Body of pancreas (tissue), 4 donors: ENCODE results near the gene EIF3K.

Source experiments
- CTCF ChIP-seq, 7 experiments: fragments of 450-650 bp in 4 of 7; fragments of 200-600 bp in 3 of 7; sonication (generic) in 3 of 7; IDR thresholded peaks; one replicate each; pipeline ENCODE4 v1.5.1; 2016 to 2019; ENCODE audit warnings: antibody characterized with exemption in 7 of 7
- POLR2A ChIP-seq, 3 donors: fragments of 450-650 bp; IDR thresholded peaks; one replicate each; pipeline ENCODE4 v1.6.1; 2016; ENCODE audit warnings: antibody characterized with exemption in 3 of 3, mild to moderate bottlenecking in 2 of 3

DNA sequence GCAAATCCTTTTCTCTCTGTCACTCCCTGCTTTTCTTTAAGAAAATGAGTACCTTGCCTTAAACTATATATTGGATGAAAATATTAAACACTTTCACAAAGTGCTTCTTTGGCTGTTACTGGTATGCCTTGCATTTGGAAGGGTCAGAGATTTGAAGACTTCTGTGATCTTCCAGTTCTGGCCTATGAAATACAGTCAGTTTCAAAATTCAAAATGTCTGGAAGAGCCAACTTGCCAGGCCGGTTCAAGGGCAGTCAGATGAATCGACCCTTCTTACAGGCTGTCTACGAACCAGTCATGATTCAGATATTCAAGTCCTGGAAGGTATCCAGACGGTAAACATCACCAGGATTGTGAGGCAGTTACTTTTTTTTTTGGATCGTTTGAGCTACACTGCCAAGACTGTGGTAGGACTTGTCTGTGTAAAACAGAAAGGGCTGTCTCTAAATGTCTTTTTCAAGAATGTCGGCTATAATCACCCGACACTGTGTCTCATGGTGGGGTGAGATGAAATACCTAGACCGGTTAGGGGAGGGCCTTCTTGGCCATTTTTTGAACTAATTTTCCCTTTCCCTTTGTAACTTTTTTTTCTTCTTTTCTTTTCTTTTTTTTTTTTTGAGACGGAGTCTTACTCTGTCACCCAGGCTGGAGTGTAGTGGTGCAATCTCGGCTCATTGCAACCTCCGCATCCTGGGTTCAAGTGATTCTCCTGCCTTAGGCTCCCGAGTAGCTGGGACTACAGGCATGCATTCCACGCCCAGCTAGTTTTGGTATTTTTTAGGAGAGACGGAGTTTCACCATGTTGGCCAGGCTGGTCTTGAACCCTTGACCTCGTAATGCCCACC lies 39.7 kb downstream of the EIF3K start:
- TF ChIP-seq CTCF (IDR thresholded peaks at IDR 0.05) (peak in 1 of 7 experiments; percentile 1), POLR2A (IDR thresholded peaks at IDR 0.05) (peak in 2 of 3 donors; percentile 33 to 36)
